SH-SY5Y (cell line): ENCODE measurements around the gene RAD51.

ENCODE experiments used
- GATA2 ChIP-seq: IDR thresholded peaks from 2 replicates; pipeline ENCODE4 v1.6.1; 2011; ENCODE audit warnings: mild to moderate bottlenecking, low read depth, low read length
- GATA3 ChIP-seq: IDR thresholded peaks from 2 replicates; pipeline ENCODE4 v1.6.1; 2011; ENCODE audit warnings: low read depth, mild to moderate bottlenecking, low read length, moderate library complexity

DNA sequence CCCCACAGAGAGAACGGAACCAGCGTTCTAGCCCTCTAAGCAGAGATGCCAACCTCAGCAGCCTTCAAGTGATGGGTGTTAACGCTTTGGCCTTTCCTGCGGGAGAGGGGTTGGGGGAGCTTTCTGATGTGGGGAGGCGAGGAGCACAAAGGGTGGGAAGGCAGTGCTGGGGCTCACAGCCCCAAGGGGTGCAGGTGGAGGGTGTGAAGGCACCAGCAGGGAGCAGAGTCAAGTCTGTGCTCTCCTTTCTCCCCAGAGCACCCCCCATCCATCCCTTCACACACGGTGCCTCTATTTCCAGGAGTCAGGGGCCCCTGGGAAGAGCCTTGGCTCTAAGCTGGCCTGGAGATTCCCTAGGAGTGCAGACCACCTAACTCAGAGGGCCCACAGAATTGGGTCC is 78.9 kb downstream of the RAD51 start:
- TF ChIP-seq GATA3 (no peak), GATA2 (no peak)
